Measurements from ENCODE around the gene GNG7.

GRCh38 chr19:2483484-2484151, 218.9 kb downstream of the GNG7 start:
- no peak for TF ChIP-seq LEF1 (IDR thresholded peaks at IDR 0.05; ENCODE audit: borderline replicate concordance)
- TF ChIP-seq FOXK2 (IDR thresholded peaks at IDR 0.05): no peak
